Stimulated activated CD4-positive, alpha-beta T cell treated with anti-CD3 and anti-CD28 coated beads, Interleukin-12 subunit alpha, Interleukin-12 subunit beta, amount 100 ng/mL, for 48 hours (primary cell): Measurements from ENCODE around the gene PIAS4.

Experiments
- DNase-seq, 3 donors: peaks; one replicate each; pipeline ENCODE4 v3.0.0-alpha.2; 2020; ENCODE audit warnings: low read depth in 2 of 3, low spot score in 1 of 3

The PIAS4 gene

GRCh38 chr19:3976495-3977241, 30.9 kb upstream of the PIAS4 start:
- no peak for DNase-seq

- DNase-seq, result no peak
Observed at GRCh38 chr19:3977242-3978143, 30.0 kb upstream of the PIAS4 start.

GRCh38 chr19:3978145-3978544, 29.4 kb upstream of the PIAS4 start:
- DNase-seq, result no peak

- DNase-seq, result no peak
Observed at GRCh38 chr19:3979289-3979673, 28.3 kb upstream of the PIAS4 start.

GRCh38 chr19:3979674-3980352, 27.7 kb upstream of the PIAS4 start:
- DNase-seq, result no peak

GRCh38 chr19:3980353-3981251, 26.9 kb upstream of the PIAS4 start:
- DNase-seq, result no peak

GRCh38 chr19:3981373-3981735, 26.2 kb upstream of the PIAS4 start:
- DNase-seq, result no peak

- no peak for DNase-seq
Observed at GRCh38 chr19:3981736-3982681, 25.5 kb upstream of the PIAS4 start.

GRCh38 chr19:3982701-3983541, 24.6 kb upstream of the PIAS4 start:
- DNase-seq, result no peak

- no peak for DNase-seq
Observed at GRCh38 chr19:3983542-3983914, 24.0 kb upstream of the PIAS4 start.

GRCh38 chr19:3983936-3984583, 23.5 kb upstream of the PIAS4 start:
- no peak for DNase-seq

- DNase-seq, result no peak
Observed at GRCh38 chr19:3984584-3984907, 23.0 kb upstream of the PIAS4 start.

- peak; percentile 83 to 89 (median 84) for DNase-seq
Observed at GRCh38 chr19:3984908-3985642, 22.5 kb upstream of the PIAS4 start, which contains the start of gene EEF2. EEF2 (minus strand) TSS chr19:3985463; CDS start chr19:3985380, 83 bp downstream.

- no peak for DNase-seq
Observed at GRCh38 chr19:3985643-3986259, 21.8 kb upstream of the PIAS4 start.

GRCh38 chr19:3986260-3987041, 21.1 kb upstream of the PIAS4 start:
- no peak for DNase-seq

GRCh38 chr19:3987619-3988371, 19.7 kb upstream of the PIAS4 start:
- DNase-seq, result peak; percentile 81 to 84 (median 83)
